Measurements from ENCODE around the gene DBI.
"Not testable (repeated sequence)": the region's sequence is repeated elsewhere in the genome, so short reads cannot be mapped to it uniquely, and the experiment has no call there.

Gene DBI

DNA sequence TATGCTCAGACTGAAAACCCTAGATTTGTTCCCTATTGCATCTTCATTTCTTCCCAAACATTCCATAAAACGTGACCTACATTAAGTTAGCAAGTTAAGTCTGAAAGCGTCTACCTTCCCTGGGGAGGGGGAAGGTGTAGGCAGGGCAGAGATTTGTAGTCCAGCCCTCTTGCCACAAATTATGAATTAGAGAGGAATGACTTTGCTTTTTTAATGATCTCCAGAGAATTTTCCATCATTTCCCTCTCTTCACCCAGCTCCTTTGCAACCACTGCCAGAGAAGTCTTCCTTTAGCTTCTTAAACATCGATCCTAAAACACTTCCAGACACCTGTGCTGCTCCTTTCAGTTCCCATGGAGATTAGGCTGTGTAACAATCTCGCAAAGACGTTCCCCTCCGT, 1.3 kb upstream of the DBI start:
- DNase-seq (ENCODE audit: low spot score): no peak

- DNase-seq (ENCODE audit: low spot score): no peak
Measured at GRCh38 chr2:119366161-119366648, 572 bp upstream of the DBI start.

- DNase-seq (ENCODE audit: low spot score): no peak
Measured at GRCh38 chr2:119367472-119368099, 809 bp downstream of the DBI start.

- no peak for DNase-seq (ENCODE audit: low spot score)
Measured at GRCh38 chr2:119369845-119370244, 3.1 kb downstream of the DBI start.

DNA sequence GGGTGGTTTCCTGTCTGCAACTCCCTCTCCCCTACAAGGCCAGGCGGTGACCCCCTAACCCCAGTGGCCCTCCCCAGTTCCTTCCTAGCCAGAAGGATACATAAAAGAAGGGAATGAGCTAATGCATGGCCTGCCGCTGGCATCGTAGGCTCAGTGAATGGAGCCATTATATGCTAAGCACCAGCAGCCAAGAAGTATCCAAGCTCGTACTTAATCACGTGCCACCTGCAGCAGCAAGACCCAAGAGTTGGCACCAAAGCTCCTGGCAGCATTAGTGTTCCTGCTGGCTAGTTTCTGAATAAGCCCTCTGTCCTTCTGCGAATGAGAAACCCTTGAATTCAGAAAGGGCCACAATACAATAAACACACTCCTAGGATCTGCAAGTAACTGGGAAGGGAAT, 4.3 kb downstream of the DBI start:
- no peak for DNase-seq (ENCODE audit: low spot score)

- DNase-seq (ENCODE audit: low spot score): no peak
Measured at GRCh38 chr2:119372778-119373568, 6.2 kb downstream of the DBI start.

GRCh38 chr2:119373907-119374745, 7.3 kb downstream of the DBI start:
- DNase-seq (ENCODE audit: low spot score): not testable (repeated sequence)

- not testable (repeated sequence) for DNase-seq (ENCODE audit: low spot score)
Measured at GRCh38 chr2:119376406-119376805, 9.6 kb downstream of the DBI start.

DNA sequence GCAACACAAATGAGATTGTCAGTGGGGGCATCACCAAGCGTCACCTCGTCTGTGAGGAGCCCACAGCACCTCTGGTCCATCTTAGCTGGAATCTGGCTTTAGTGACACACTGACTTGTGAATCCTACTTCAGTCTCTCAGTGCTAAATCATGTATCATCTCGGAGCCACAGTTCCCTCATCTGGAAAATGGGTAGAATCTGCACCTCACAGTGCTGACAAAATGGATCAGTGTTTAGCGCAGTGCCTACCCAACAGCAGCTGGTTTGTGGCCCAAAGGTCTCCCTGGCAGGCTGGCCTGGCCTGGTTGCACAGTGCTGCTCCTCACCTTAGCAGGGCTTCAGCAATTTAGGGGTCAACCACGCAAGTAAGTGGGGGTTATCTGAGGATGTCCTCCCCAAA, 10.0 kb downstream of the DBI start:
- DNase-seq (ENCODE audit: low spot score): no peak

GRCh38 chr2:119377294-119377992, 10.7 kb downstream of the DBI start:
- DNase-seq (ENCODE audit: low spot score): no peak

- no peak for DNase-seq (ENCODE audit: low spot score)
Measured at GRCh38 chr2:119377993-119378345, 11.2 kb downstream of the DBI start.

- DNase-seq (ENCODE audit: low spot score): no peak
Measured at GRCh38 chr2:119378566-119378965, 11.8 kb downstream of the DBI start.

DNA sequence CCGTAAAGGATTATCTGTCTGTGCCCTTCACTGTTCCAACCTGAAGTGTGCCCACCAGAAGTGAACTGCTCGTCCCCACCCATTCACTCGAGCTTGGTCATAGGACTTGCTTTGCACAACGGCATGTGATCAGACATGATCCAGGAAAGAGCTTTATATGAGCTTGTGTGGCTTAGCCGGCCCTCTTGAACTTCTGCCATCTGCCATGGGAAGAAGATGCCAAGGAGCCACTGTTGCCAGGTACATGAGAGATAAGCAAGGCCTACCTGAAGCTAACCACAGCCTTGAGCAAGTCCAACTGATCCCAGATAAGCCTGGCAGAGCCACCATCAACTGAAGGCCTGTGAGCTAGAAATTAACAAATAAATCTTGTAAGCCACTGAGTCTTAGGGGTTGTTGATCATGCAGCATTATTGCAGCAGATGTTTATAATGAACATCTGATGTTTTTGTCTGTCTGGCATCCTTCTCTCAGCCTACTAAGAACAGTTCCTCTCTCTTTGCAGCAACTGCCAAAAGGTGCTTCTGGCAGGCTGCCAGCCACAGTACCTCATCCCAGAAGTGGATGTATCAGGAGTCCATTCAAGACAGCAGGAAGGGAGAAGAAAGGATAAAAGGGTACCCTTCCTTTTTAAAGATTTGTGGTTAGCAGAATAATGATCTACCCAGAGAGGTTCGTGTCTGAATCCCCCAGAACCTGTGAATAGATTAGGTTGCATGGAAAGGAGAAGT, 16.8 kb downstream of the DBI start:
- no peak for DNase-seq (ENCODE audit: low spot score)

DNA sequence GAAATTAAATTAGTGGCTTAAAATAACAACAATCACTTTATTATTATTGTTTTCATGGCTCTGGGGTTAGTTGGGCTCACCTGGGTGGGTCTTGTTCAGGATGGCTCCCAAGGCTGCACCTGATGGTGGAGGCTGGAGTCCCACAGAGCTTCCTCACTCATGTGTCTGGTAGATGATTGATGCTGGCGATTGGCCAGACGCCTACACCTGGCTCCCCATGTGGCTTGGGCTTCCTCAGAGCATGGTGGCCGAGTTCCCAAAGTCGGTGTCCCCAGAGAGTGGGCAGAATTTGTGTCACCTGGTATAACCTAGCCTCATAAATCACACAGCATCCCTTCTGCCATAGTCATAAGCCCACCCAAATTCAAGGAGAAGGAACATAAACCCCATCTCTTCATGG, 18.2 kb downstream of the DBI start:
- DNase-seq (ENCODE audit: low spot score): no peak

GRCh38 chr2:119385466-119385865, 18.7 kb downstream of the DBI start:
- DNase-seq (ENCODE audit: low spot score): no peak

GRCh38 chr2:119387381-119388129, 20.8 kb downstream of the DBI start:
- DNase-seq (ENCODE audit: low spot score): no peak

- DNase-seq (ENCODE audit: low spot score): no peak
Measured at GRCh38 chr2:119389615-119390306, 23.0 kb downstream of the DBI start.

DNA sequence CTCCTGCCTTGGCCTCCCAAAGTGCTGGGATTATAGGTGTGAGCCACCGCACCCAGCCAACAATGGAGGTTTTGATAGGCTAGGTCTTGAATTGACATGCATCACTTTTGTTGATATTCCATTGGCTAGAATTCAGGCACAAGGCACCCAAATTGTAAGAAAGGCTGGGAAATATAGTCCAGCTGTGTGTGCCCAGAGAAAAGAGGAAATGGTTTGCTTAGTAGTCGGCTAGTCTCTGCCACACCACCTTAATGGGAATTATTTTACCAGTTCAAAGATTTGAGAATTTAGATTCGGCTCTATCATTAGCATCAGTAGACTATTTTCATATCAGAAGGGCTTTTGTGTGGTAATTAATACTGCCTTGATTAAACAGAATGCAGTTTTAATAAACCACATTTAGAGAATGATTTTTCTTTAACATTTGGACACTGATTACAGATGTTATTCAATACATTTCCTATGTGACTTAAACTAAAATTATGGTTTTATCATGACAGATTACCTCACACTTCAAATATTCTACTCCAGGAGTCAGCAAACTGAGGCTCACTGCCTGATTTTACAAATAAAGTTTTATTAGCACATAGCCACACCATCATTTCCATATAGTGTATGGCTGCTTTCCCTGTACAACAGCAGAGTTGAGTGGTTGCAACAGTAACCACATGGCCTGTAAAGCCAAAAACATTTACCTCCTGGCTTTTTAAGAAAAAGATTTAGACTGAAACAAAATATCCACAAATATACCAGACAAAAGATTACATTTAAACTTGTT, 27.4 kb downstream of the DBI start:
- no peak for DNase-seq (ENCODE audit: low spot score)

DNA sequence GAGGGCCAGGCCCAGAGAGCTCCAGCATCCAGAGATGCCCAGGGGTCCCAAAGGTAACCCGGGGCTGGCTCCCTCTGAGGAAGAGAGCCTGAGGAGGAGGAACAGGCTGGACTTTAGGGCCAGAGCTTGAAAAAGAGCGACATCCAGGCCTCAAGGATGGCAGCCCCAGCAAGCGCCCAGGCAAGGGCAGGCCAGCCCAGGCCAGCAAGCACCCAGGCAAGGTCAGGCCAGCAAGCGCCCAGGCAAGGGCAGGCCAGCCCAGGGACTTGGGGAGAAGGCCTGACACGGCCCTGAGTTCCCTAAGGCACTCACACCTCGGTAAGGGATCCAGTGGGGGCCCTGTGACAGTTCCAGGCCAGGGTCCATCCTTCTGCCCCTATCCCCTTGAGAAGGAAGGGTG, 30.4 kb downstream of the DBI start:
- no peak for DNase-seq (ENCODE audit: low spot score)

Data from hematopoietic multipotent progenitor cell treated with erythropoietin and hydrocortisone succinate and interleukin-3 and kit ligand, for 17 days (in vitro differentiated cells).